Activated CD4-positive, alpha-beta T cell treated with anti-CD3 and anti-CD28 coated beads, Interleukin-2, amount 50 U/mL, for 16 hours (primary cell): ENCODE data around the gene CLMP.

Experiments used
- DNase-seq: peaks from one replicate; pipeline ENCODE4 v3.0.0-alpha.2; 2020

CLMP gene, protein sequence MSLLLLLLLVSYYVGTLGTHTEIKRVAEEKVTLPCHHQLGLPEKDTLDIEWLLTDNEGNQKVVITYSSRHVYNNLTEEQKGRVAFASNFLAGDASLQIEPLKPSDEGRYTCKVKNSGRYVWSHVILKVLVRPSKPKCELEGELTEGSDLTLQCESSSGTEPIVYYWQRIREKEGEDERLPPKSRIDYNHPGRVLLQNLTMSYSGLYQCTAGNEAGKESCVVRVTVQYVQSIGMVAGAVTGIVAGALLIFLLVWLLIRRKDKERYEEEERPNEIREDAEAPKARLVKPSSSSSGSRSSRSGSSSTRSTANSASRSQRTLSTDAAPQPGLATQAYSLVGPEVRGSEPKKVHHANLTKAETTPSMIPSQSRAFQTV

DNA sequence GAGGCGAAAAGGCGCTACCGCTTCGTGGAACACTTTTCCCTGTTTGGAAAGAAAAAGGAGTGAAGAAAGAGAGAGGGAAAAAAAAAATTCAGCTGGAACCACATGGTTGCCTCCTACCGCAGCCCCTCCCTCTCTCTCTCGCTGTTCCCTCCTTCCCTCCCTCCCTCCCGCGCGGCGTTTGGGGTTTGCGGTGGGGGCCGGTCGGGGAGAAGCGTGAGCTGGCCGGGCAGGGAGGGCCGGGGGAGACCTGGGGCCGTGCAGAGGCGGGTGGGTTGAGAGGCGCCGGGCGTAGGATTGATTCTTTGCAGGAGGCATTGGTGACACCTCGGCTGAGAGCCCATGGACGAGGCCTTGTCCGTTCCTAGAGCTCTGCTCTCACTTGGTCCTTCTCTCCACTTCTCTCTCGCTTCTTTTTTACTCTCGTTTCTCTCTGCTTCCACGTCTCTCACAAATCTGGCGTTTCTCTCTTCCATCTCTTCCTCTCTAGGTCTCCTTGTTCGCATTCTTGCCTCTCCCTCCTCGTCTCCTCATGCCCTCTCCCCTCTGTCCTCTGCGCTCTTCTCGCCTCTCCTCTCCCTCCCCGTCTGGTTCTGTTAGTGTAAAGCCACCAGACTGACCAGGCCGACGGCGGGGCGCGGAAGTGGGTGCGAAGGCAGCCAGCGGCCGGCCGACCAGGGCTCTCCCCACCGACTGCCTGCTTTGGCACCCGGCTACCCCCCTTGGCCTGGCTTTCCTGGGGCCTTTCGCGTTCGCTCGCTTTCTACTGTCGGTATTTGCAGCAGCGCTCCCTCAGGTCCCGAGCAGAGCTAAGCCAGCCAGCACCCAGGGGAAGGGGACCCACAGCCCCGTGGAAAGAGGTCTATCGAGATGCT is at the start of gene CLMP:
Gene CLMP (minus strand): TSS at position 61 of the 872 bp plus-strand sequence. CDS start 308 bp downstream, outside the sequence.
- no peak for DNase-seq

DNA sequence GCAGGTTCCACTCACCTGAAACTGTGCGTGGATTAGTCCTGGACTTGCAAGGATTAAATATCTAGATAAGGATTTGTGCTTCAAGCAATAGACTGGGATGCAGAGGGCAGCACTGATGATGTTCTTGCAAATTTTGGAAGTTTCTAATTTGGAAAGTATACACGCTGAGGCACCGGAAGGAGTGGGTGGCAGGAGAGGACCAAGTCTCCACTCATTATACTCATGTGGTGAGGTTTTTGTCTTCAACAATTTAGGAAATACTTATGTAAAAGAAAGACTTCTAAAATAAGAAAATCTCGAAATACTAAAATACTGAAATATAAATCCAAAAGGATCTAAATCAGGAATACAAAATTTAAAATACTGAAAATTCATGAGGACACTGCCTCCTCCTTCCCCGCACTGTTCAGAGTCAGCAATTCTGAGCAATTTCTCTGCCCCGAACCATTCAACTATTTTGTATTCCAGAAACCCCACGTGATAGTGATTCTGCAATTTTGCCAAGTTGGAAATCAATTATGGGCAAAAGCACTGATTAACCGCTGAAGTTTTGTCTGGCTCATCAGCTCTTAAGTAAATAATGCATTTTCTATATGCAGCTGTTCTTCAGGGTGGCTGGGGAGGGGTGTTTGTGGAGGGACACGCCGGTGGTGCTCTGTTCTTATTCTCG is 47.0 kb upstream of the CLMP start:
- no peak for DNase-seq

DNA sequence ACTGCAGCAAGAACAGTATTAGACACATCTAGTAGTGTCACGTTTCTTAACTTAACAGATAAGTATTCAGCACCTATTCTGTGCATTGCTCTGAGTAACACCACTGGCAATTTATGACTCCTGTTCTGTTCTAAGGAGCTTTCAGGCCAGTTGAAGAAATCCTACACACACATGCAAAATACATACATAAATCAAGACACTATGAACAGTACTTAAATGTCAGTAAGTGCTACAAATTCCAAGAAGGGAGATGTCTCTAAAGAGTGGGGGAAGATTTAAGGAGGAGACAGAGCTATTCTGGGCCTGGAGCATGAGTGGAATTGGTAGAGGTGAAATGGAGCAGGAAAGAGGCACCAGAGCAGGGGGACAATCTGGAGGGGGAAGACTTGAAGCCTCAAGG is 46.2 kb upstream of the CLMP start:
- DNase-seq, result no peak

DNA sequence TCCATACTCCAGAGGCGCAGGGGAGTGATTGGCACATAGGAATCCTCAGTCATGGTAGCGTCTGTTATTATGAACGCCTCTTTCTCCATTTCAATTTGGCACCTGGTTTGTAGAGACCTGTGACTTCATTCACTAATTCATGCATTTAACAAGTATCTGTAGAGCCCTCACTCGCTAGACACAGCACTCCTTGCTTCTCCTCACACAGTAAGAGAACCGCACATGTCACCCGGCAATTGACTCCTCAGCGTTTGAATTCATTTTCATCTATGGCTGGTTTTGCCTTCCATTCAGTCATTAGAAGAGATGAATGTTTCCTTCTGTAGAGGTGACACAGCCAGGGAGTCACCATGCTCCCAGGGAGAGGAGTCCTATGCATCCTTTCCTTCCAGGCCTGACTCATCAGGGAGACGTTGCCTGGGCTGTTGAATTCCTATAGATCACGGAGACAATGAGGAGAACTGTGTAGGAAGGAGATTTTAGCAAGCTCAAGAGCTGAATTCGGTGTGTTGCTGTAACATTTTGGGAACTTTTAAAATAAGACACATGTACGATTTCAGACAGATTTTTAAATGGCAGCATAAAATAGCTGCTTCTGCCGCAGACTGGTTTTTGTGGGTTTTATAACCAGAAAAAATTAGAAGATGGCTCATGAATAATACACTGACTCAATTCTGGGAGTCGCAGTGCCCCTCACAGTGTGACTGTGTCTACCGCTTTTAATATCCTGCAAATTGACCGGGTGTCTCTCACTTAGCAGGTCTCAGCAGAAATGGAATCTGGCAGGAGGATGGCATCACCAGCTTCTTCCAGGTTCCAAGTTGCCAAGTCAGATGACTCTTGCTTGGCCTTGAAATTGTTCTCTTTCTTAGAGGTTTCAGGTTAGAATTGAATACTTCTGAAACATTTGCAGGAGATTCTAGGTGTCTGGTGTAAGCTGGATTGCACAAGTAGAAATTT is 44.4 kb upstream of the CLMP start:
- no peak for DNase-seq

DNA sequence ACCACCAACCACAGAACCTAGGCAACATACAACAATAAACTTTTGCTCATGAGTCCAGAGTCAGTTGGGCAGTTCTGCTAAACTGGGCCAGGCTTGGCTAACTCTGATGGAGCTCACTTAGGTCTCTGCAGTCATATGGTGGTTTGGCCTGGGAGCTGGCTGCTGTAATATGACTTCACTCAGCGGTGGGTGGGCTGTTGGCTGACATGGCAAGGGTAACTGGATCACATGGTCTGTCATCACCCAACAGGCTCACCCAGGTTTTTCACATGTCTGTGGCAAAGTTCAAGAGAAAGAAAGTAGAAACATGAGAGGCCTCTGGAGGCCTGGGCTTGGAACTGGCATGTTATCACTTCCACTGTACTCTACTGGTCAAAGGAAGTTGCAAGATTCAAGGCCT is 43.2 kb upstream of the CLMP start:
- no peak for DNase-seq

DNA sequence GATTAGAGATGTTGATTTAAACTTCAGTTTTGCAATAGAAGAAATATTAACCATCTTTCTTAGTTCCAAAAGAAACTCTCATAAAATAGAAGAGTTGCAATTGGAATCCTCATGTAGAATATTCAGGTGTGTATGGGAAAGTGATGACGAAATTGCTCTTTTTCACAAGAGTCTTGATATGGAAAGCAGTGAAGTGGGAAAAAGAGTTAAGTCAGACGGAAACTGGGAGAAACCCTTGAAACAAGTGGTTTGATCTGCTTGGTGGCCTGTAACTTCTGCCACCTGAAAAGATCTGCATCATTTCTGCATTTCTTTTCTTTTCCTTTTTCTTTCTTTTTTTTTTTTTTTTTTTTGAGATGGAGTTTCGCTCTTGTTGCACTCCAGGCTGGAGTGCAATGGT is 41.8 kb upstream of the CLMP start:
- DNase-seq, result no peak

DNA sequence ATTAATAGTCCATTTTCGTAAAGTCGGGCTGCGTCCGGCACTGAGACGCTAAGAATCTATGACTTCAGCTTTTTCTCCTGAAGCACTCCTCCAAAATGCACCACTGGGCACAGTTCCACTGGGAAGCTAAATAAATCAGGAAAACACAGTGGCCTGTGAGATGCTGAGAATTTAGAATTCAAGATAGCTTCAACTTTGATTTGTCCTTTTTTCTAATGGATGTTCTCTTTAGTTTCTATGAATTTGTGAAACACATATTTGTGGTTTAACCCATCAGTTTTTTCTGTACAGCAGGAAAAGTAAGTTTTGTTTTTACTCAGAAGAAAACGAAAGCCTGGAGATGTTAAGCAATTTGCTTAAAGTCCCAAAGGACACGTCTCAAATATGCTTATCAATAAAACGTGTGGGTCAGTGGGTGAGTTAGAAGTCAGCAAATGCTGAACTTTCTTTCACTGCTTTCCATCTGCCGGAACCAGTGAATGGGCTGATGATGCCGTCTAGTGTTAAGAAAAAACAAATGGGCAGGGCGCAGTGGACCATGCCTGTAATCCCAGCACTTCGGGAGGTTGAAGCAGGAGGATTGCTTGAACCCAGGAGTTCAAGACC is 40.7 kb upstream of the CLMP start:
- no peak for DNase-seq

DNA sequence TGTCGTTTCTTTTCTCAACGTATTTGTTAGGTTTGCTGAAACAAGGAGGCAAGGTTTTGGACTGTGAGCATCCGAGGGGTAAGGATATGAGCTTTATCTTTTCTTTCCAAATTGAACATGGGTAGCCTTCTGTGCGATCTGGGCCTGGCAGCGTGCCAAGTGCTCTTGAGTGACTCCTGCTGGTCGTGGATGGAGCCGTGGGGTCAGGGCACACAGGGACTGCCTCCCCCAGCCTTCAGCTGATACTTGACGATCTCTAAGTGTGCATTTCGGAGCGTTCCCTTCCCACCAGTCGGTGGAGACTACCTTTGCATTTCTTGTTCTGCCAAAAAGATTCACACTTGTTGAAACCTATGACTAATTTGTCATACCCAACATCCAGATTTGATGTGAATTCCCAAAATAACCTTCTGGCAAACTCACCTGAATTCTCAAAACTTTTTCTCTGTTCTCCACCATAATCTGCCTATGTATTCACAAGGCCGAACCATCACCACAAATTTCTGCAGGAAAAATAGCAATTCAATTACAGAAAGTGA is 40.1 kb upstream of the CLMP start:
- DNase-seq, result peak; percentile 28

DNA sequence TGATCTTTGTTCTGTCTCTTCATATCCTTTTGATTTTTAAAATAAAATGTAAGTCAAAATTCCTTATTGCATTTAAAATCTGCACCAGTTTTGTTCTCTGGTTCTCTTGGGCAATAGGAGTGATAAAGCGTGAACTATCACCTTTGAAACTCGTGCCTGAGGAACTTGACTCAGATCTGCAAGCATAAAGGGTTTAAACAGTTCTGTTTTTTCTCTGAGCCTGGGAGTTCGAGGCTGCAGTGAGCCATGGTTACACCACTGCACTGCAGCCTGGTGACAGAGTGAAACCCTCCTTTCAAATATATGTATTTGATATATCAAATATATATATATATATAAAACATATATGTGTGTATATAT is 38.9 kb upstream of the CLMP start:
- no peak for DNase-seq

DNA sequence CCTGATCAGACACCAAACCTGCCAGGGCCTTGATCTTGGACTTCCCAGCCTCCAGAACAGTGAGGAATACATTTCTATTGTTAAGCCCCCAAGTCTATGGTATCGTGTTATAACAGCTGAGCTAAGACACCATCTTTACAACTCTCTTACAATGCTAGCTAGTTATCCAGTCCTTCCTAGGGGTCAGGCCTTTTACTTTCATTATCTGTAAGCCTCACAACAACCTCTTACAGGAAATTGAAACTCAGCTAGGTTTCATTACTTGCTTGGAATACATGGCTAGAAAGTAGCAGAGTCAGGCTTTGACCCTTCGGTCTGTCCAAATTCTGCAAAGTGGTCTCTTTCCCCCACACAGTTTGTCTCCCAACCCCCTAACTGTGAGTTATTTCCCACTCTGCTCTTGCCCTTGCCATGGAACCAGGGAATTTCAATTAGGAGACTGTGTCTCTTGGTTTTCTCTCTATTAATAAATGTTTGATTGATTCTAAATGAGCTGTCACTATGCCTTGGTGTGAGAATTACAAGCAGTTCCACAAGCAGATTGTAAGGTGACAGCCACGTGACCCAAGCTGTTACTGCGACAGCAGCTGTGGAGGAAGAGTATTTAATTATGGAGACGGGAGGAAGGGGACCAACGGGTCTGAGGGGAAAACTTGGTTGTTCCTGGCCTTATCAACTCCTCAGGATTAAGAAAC is 38.4 kb upstream of the CLMP start:
- DNase-seq, result peak; percentile 51

DNA sequence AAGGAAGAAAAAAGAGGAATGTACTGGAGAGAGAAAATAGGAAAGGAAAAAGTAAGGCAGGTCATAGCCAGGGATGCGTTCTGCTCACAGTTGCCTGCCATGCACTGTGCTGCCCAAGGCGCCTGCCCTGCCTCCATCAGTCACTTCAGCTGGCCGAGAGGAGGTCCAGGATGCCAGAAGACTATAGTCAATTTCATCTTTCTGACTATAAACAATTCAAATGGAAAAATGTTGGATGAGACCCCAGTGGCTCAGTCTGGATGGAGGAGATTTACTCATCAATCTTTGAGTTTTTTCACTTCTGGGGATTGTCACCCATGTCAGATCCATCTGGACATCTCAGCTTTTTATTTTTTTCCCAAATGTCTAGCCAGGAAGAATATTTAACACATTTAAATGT is 36.7 kb upstream of the CLMP start:
- no peak for DNase-seq

DNA sequence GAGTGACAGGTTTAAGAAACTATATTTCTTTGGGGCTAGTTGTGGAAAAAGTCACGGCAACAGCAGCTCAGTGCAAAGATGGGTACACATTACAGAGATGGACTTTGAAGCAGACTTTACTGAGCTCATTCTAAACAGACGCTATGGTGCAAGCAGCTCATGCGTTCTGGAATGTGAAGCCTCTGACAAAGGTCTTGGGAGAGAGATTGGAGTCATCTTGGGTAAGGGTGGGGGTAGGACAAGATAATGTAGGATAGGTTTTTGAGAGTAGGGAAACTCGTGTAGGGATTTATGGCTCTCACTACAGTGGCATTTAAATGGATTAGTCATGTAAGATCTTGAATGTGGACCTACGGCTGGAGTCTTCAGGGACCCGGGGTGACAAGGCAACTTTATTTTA is 36.2 kb upstream of the CLMP start:
- no peak for DNase-seq

DNA sequence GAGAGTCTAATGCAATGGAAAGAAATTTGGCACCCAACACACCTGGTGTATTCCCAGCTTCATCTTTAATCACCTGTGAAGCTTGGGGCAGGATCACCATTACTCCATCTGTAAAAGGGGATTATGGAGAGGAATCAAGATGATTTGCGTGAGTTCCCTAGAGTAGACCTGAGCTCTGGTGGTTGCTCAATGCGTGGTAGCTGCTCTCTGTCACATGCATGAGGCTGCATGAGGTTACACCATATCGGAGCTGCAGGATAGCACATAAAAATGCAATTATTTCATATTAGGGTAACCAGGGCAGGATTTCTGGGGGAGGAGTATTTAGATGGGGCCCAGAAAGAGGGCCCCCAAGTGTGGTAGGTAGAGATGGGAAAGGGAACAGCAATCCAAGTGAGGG is 35.3 kb upstream of the CLMP start:
- no peak for DNase-seq

DNA sequence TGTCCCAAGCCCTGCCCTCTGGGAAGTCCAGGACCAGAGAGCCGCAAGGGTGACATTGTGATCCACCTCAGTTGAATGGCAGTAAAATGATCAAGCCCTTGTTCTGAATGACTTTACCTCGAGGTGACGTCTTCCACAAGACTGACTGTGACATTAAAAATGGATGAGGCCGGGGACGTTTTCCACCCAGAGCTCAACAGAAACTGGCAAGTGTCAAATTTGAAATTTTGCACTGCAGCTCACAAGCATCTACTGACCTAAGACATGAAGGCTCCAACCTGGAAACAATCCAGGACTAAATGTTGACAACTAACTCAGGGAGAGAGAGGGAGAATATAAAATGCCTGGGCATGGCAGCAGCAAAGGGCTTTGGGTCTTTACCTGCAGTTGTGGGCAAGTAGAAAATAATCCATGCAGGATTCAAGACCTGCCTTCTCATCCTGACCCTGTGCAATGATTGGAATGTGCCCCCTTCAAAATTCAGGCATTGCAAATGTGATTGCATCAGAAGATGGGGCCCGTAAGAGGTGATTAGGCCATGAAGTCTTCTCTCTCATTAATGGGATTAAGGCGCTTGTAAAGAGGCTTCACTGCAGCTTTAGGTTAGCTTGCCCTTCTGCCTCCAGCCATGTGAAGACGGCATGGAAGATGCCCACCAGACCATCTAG is 33.6 kb upstream of the CLMP start:
- DNase-seq, result no peak

DNA sequence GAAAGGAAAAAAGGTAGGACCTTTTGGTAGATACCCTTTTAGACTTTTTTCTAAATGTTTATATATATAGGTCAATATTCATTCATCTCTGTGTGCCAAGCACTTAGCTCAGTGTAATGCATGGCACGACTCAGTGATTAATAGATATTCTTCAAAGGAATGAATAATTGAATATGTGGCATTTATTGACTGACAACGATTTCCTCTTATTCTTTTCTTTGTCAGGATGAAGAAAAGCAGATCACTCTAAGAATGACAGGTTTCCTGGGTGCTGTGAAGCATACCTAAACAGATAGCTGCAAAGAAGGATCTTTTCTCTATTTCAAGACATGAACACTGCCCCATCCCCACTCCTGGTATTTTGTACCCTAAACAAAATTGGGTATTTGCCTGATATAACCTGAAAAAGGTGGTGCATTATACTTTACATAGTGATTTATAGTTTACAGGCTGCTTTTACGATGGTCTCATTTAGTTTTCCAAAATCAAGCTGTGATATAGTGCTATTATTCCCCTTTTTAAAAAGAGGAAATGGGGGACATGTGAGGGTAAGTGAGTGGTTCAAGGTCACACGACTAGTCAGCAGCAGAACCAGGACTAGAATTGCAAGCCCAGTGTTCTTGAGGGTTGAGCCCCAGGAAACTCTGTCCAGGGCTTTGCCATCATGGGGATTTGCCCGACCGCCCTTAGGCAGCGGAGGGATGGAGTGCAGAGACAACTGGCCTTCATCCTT is 32.9 kb upstream of the CLMP start:
- no peak for DNase-seq

DNA sequence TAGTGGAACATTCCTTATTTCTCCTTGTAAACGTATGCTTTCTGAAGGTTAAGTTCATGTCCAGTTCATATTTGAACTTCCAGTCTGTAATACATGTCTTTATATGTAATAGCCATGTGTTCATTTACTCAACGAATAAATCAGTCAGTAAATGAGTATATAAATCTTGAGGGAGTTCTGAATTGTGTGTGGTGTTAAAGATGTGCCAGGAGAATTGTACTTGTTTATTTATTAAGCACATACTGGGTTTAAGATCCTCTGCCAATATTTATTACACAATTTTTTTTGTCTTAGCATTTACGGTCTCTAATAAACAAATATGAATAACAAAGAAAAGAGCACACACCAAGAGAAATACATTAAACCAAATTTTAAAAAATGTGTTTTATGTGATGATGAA is 26.5 kb upstream of the CLMP start:
- no peak for DNase-seq

DNA sequence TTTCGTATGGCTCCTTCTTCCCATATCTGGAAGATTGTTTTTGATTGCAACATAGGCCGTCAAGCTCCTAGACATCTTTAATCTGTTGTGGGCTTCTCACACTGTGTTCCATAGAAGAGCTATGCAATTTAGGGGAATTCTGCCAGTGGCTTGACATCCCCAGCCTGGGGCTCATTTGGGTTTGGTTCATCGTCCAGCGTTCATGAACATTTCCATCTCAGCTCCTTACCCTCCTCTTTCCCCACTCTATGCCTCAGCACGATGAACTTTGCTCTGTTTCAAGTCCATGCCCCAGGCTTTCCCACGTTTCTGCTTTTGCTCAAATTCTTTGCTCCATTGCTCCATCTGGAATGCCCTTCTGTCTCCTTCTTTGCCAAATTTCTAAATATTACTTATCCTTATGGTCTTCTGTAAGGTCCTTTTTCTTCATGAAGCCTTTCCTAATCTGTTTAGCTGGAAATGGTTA is 26.1 kb upstream of the CLMP start:
- no peak for DNase-seq

DNA sequence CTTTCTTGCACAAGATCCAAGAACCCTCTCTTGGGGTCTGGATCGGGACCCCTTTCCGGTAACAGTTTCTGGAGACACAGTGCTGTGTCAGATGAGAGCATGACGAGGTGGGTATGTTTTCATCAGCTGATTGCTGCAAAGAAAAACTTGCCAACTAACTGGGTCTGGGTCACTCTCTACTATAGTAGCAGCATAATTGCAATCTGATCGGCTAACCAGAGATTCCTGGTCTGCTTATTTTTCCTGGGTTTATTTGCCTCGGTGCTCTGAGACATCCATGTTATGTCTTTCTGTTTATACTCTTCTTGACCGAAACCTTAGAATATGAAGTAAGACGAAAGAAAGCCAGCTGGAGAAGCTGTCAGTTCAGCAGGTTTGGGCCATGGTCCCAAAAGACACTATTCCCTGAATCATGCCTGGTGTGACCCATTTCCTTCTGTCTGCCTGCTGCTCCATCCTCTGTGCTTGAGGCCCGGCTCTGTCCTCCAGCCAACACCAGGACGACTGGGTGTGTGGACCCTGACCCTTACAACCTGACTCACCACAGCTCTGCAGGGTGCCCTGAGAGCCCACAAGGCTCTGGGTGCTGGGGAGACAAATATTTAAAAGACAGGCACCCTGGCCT is 24.1 kb upstream of the CLMP start:
- DNase-seq, result no peak

DNA sequence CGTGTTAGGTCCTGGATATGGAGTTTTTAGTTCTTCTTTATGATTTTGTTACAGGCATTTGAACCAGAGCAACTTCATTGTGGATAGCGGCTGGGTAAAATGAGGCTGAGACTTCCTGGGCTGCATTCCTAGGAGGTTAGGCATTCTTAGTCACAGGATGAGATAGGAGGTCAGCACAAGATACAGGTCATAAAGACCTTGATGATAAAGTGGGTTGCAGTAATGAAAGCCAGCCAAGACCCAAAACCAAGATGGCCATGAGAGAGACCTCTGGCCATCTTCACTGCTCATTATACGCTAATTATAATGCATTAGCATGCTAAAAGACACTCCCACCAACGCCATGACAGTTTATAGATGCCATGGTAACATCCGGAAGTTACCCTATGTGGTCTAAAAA is 23.4 kb upstream of the CLMP start:
- no peak for DNase-seq
